Measurements from ENCODE around the gene AWAT2. TPM values are rescaled to one million over a fixed set of nuclear protein-coding genes. Genes with fewer than 3 reads are reported as not detected.
"Not testable (repeated sequence)": the region's sequence is repeated elsewhere in the genome, so short reads cannot be mapped to it uniquely, and the experiment has no call there.

AWAT2 gene
- total RNA-seq, 1 donor from 2014 or later, result not detected

- DNase-seq (ENCODE audit: low spot score), result no peak
Measured at GRCh38 chrX:70041993-70042392, 7.7 kb downstream of the AWAT2 start.

- DNase-seq (ENCODE audit: low spot score), result no peak
Measured at GRCh38 chrX:70039758-70040157, 10.0 kb downstream of the AWAT2 start.

- no peak for DNase-seq (ENCODE audit: low spot score)
Measured at GRCh38 chrX:70038951-70039350, 10.8 kb downstream of the AWAT2 start.

DNA sequence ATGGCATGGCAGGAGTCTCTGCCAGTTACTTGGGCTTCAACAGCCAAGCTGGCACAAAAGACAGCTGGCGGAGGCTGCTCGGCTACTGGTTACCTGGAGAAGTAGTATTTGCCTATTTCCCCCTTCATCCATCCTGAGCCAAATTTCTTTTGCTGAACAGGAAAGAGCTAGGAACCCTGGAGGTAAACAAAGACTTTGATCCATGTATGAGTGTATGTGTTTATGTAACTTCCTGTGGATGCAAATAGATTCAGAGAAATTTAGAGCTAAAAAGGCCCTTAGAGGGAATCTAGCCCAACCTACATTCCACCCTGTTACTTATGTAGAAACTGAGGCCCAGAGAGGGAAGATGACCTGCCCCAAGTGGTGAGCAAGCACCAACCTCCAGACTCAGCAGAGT, 11.2 kb downstream of the AWAT2 start:
- DNase-seq (ENCODE audit: low spot score), result no peak

- DNase-seq (ENCODE audit: low spot score), result no peak
Measured at GRCh38 chrX:70034646-70035045, 15.1 kb downstream of the AWAT2 start.

- no peak for DNase-seq (ENCODE audit: low spot score)
Measured at GRCh38 chrX:70033348-70034051, 16.2 kb downstream of the AWAT2 start.

DNA sequence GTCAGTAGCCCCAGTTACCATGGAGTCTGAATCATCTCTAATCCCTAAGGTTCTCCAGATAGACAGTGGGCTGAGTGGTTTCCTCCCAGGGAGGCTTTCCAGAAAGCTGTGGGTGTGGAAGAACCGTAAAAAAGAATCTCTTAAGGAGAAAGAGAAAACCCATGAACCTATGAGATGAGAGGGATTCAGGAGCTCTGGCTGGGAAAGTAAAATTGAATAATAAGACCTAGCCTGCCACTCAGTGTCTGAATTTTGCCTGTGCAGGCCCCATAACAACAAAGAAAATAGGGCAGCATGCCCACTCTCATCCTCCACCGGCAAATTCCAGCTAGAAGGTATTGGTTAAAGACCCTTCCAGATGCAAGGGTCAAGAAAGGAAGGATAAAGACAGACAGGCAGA, 16.9 kb downstream of the AWAT2 start:
- DNase-seq (ENCODE audit: low spot score), result no peak

- no peak for DNase-seq (ENCODE audit: low spot score)
Measured at GRCh38 chrX:70030301-70030767, 19.4 kb downstream of the AWAT2 start.

DNA sequence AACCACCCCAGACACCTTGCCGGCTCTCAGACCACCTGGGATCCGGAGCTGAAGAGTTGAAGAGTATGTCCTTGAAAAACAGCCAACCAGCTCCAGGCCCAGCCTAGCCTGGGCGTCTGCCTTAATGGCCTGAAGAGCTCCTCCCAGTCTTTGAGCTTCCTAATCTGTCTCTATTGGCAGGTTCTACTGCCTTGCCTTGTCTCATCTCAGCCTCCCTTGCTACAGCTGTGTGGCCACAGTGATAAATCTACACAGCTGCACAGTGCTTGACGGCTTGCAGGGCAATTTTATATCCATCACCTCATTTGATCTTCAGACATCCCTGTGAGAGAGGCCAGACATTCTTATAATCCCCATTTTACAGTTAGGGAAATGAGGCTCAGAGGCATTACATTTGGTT, 19.9 kb downstream of the AWAT2 start:
- no peak for DNase-seq (ENCODE audit: low spot score)

DNA sequence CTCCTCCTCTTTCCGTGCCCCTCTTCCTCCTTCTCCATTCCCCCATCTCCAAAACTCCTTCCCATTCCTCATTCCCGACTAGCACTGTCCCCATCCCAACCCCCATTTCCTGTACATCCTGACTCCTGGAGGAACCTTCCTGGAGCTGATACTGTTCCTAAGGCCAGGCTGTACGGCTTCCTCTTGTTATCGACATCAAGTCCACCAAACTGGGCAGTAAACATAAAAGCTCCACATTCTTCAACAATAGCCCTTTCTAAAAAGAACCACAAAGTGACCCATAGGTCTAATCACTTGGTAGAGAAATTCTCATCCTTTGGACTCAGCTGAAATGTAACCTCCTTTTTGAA, 22.9 kb downstream of the AWAT2 start:
- no peak for DNase-seq (ENCODE audit: low spot score)

DNA sequence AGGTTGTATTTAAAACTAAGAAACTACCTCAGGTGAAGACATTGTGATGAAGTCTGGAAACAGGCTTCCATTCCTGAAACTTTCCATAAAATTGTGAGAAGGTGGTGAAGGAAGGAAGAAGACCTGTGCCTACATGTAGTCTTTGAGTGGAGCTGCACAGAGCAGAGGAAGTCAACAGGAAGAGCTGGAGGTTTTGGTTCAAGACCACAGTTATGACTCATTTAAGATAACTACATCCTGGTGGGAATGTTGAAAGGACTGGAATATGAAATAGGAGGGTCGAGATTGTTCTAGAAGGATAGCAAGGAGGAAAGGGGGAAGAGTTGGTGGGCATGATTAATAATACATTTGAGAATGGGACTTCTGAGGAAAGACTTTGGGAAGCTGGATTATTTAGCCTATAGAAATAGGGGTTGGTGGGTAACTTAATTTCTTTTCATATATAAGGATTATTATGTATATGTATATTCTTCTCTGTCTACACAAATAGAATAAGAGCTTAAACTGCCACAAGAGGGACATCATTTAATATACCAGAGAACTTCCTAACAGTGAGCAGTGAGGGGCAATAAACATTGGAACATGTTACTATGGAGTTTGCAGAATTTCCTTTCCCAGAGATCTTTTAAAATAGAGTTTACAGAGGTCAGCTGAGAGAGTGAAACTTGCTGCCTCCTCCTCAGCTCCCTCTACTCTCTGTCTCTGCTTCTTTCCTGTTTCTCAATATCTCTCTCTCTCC, 23.5 kb downstream of the AWAT2 start:
- DNase-seq (ENCODE audit: low spot score), result no peak

- DNase-seq (ENCODE audit: low spot score), result no peak
Measured at GRCh38 chrX:70025464-70025863, 24.3 kb downstream of the AWAT2 start.

DNA sequence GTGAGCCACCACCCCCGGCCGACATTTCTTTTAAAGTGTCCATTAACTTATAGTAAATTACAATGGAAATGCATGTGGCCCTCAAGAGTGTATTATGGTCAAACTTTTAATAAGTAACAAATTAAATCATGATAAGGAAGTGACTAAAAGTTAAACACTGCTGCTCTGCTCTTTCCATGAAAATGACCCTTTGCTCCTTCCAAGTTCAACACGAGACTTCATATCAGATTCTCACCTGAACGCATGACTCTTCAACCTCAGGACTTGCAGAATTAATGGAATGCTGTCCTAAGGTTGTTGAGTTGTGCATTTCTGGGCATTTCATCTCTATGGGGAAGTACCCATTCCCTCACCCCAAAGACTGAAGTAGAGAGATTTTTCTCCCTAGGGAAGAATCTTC, 27.1 kb downstream of the AWAT2 start:
- DNase-seq (ENCODE audit: low spot score), result no peak

GRCh38 chrX:70016513-70016912, 33.2 kb downstream of the AWAT2 start:
- DNase-seq (ENCODE audit: low spot score), result no peak

- DNase-seq (ENCODE audit: low spot score), result no peak
Measured at GRCh38 chrX:70013466-70014381, 36.0 kb downstream of the AWAT2 start.

DNA sequence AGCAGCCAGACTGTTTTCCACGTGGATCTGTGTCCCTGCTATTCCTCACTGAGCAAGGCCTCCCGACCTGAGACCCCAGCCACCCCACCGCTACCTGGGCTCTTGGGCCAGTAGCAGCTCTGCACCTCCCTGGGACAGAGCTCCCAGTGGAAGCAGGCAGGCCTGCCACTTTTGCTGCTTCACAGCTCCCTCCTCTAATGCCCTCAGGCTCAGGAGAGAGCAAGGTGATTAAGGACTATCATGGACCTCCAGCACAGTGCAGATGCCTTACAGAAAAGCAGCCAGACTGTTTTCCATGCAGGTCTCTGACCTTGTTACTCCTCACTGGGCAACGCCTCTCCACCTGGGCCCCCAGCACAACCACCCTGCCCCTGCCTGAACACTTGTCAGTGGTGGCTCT, 37.0 kb downstream of the AWAT2 start:
- DNase-seq (ENCODE audit: low spot score), result no peak

- DNase-seq (ENCODE audit: low spot score), result no peak
Measured at GRCh38 chrX:70009970-70010369, 39.8 kb downstream of the AWAT2 start.

DNA sequence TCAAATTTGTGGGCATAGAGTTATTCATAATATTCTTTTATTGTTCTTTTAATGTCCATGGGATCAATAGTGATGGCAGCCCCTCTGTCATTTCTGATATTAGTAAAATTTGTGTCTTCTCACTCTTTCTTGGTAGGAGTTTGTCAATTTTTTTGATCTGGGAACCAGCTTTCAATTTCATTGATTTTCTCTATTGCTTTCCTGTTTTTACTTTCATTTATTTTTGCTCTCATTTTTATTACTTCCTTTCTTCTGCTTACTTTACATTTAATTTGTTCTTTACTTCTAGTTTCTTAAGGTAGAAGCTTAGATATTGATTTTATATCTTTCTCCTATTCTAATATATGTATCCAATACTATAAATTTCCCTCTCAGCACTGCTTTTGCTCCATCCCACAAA, 40.7 kb downstream of the AWAT2 start:
- no peak for DNase-seq (ENCODE audit: low spot score)

DNA sequence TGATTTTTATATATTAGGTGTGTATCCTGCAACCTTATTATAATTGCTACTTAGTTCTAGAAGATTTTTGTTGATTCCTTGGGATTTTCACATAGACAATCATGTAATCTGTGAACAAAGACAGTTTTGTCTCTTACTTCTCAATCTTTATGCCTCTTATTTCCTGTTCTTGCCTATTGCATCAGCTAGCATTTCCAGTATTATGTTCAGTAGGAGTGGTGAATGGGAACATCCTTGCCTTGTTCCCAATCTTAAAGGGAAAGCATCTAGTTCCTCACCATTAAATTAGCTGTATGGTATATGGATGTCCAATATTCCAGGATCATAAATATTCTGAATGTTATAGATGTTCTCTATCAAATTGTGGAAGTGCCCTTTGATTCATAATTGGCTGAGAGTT, 41.8 kb downstream of the AWAT2 start:
- no peak for DNase-seq (ENCODE audit: low spot score)

DNA sequence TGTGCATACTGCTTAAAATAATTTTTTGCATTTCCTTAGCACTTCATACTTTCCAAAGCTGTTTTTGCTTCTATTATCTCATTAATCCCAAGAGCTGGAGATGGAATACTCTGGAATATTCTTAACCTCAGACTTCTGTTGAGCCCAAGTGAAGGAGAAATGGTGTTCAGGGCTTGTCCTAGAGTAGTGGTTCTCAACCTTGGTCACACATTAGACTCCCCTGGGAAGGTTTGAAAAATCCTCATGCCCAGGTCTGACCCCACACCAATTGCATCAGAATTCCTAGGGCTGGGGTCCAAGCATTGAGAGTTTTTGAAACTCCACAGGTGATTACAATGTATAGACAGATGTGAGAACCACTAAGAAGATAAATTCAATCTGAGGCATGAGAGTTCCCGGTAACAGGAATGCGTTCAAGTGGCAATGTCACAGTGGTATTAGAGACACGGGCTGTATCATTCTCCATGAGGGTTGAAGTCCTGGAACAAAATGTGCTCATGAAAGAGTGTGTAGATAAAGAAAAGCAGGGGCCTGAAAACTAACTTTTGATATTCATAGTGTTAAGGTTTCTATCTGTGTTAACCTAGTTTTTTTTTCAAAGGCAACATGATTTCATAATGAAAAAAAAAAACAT, 47.9 kb downstream of the AWAT2 start:
- no peak for DNase-seq (ENCODE audit: low spot score)

GRCh38 chrX:70001269-70001668, 48.5 kb downstream of the AWAT2 start:
- DNase-seq (ENCODE audit: low spot score), result no peak

- DNase-seq (ENCODE audit: low spot score), result not testable (repeated sequence)
Measured at GRCh38 chrX:69998299-69998698, 51.4 kb downstream of the AWAT2 start.
